CD4-positive, alpha-beta T cell treated with Interleukin-2 at 100 ng/mL for 4 hours (primary cell): Measurements from ENCODE around the gene SPAM1.
"Not testable (repeated sequence)": the region's sequence is repeated elsewhere in the genome, so short reads cannot be mapped to it uniquely, and the experiment has no call there.

Experiments used
- DNase-seq: peaks from one replicate; pipeline ENCODE4 v3.0.0-alpha.2; 2020; ENCODE audit warnings: low spot score

The SPAM1 gene

GRCh38 chr7:123948136-123948535 is 23.1 kb downstream of the SPAM1 start:
- no peak for DNase-seq

GRCh38 chr7:123958186-123958703 is 33.2 kb downstream of the SPAM1 start:
- DNase-seq, result no peak

- DNase-seq, result no peak
These were observed 36.7 kb downstream of the SPAM1 start for GRCh38 chr7:123961771-123962170.

GRCh38 chr7:123966936-123967335 is 41.9 kb downstream of the SPAM1 start:
- DNase-seq, result no peak

GRCh38 chr7:123972045-123972444 is 47.0 kb downstream of the SPAM1 start:
- no peak for DNase-seq

- DNase-seq, result no peak
These were observed 47.8 kb downstream of the SPAM1 start for GRCh38 chr7:123972831-123973230.

- no peak for DNase-seq
These were observed 49.4 kb downstream of the SPAM1 start for GRCh38 chr7:123974326-123974908.

- no peak for DNase-seq
These were observed 50.0 kb downstream of the SPAM1 start for GRCh38 chr7:123975084-123975483.

- DNase-seq, result no peak
These were observed 52.0 kb downstream of the SPAM1 start for GRCh38 chr7:123977081-123977480.

- DNase-seq, result no peak
These were observed 54.8 kb downstream of the SPAM1 start for GRCh38 chr7:123979876-123980275.

GRCh38 chr7:123987445-123987844 is 62.4 kb downstream of the SPAM1 start:
- DNase-seq, result no peak

- DNase-seq, result no peak
These were observed 68.0 kb downstream of the SPAM1 start for GRCh38 chr7:123992913-123993518.

- no peak for DNase-seq
These were observed 69.0 kb downstream of the SPAM1 start for GRCh38 chr7:123993996-123994395.

- no peak for DNase-seq
These were observed 69.4 kb downstream of the SPAM1 start for GRCh38 chr7:123994449-123994848.

GRCh38 chr7:123995617-123996326 is 70.7 kb downstream of the SPAM1 start:
- DNase-seq, result no peak

GRCh38 chr7:123996327-123996625 is 71.2 kb downstream of the SPAM1 start:
- DNase-seq, result no peak

- DNase-seq, result no peak
These were observed 73.9 kb downstream of the SPAM1 start for GRCh38 chr7:123998921-123999320.

- no peak for DNase-seq
These were observed 74.7 kb downstream of the SPAM1 start for GRCh38 chr7:123999703-124000102.

GRCh38 chr7:124008296-124008695 is 83.3 kb downstream of the SPAM1 start:
- not testable (repeated sequence) for DNase-seq

- no peak for DNase-seq
These were observed 84.3 kb downstream of the SPAM1 start for GRCh38 chr7:124009321-124009720.
